ENCODE data around the gene KCTD15.
"Not testable (repeated sequence)": the region's sequence is repeated elsewhere in the genome, so short reads cannot be mapped to it uniquely, and the experiment has no call there.

The KCTD15 gene

GRCh38 chr19:33815380-33816340 lies 19.0 kb downstream of the KCTD15 start:
- no peak for DNase-seq (ENCODE audit: low spot score)
- no peak for TF ChIP-seq CTCF (IDR thresholded peaks at IDR 0.05; ENCODE audit: extremely low read depth, missing control alignments)

GRCh38 chr19:33818411-33818810 lies 21.7 kb downstream of the KCTD15 start:
- peak; percentile 3 for DNase-seq (ENCODE audit: low spot score)
- no peak for TF ChIP-seq CTCF (IDR thresholded peaks at IDR 0.05; ENCODE audit: extremely low read depth, missing control alignments)

GRCh38 chr19:33819078-33819477 lies 22.4 kb downstream of the KCTD15 start:
- not testable (repeated sequence) for DNase-seq (ENCODE audit: low spot score)

GRCh38 chr19:33819506-33819879 lies 22.8 kb downstream of the KCTD15 start:
- peak; percentile 22 for DNase-seq (ENCODE audit: low spot score)
- TF ChIP-seq CTCF (IDR thresholded peaks at IDR 0.05; ENCODE audit: extremely low read depth, missing control alignments): no peak

GRCh38 chr19:33819880-33820781 lies 23.5 kb downstream of the KCTD15 start:
- DNase-seq (ENCODE audit: low spot score): peak; percentile 60
- no peak for TF ChIP-seq CTCF (IDR thresholded peaks at IDR 0.05; ENCODE audit: extremely low read depth, missing control alignments)

- TF ChIP-seq CTCF (IDR thresholded peaks at IDR 0.05; ENCODE audit: extremely low read depth, missing control alignments): no peak
- peak; percentile 4 for DNase-seq (ENCODE audit: low spot score)
Observed at GRCh38 chr19:33821871-33822270, 25.2 kb downstream of the KCTD15 start.

- TF ChIP-seq CTCF (IDR thresholded peaks at IDR 0.05; ENCODE audit: extremely low read depth, missing control alignments): no peak
- DNase-seq (ENCODE audit: low spot score): no peak
Observed at GRCh38 chr19:33823341-33823740, 26.7 kb downstream of the KCTD15 start.
